Measurements from ENCODE around the gene PCGF1.

DNA sequence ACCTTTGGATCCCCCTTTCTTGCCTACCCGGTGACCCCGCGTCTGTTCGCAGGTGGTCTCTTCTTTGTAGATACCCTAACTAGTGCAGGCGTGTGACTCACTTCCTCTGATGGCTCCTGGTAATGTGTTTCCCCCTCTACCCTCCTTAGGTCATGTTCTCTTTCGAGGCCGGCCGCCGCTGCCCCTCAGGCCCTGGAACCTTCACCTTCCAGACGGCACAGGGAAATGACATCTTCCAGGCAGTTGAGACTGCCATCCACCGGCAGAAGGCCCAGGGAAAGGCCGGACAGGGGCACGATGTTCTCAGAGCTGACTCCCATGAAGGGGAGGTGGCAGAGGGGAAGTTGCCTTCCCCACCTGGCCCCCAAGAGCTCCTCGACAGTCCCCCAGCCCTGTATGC, 48.7 kb upstream of the PCGF1 start:
- TF ChIP-seq POLR2A (IDR thresholded peaks at IDR 0.05) (no peak), EP300 (IDR thresholded peaks at IDR 0.05) (no peak)
- TF ChIP-seq, protein P1, sequence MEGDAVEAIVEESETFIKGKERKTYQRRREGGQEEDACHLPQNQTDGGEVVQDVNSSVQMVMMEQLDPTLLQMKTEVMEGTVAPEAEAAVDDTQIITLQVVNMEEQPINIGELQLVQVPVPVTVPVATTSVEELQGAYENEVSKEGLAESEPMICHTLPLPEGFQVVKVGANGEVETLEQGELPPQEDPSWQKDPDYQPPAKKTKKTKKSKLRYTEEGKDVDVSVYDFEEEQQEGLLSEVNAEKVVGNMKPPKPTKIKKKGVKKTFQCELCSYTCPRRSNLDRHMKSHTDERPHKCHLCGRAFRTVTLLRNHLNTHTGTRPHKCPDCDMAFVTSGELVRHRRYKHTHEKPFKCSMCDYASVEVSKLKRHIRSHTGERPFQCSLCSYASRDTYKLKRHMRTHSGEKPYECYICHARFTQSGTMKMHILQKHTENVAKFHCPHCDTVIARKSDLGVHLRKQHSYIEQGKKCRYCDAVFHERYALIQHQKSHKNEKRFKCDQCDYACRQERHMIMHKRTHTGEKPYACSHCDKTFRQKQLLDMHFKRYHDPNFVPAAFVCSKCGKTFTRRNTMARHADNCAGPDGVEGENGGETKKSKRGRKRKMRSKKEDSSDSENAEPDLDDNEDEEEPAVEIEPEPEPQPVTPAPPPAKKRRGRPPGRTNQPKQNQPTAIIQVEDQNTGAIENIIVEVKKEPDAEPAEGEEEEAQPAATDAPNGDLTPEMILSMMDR (IDR thresholded peaks at IDR 0.05): no peak
